Peyer's patch (tissue), 4 donors: ENCODE measurements around the gene CRHBP. TPM values are rescaled to one million over a fixed set of nuclear protein-coding genes. Genes with fewer than 3 reads are reported as not detected.
"Not testable (repeated sequence)": the region's sequence is repeated elsewhere in the genome, so short reads cannot be mapped to it uniquely, and the experiment has no call there.

Experiments used
- DNase-seq, 3 donors: peaks; one replicate each; pipeline ENCODE4 v3.0.0-alpha.2; 2017 to 2019
- H3K27ac ChIP-seq, 4 donors: fragments of 200-600 bp; sonication (generic); one replicate each; pipeline ENCODE4 v1.5.1; 2016 to 2019
- H3K27me3 ChIP-seq, 2 donors: fragments of 200-600 bp; sonication (generic); one replicate each; pipeline ENCODE4 v1.5.1; 2019
- H3K36me3 ChIP-seq, 3 donors: fragments of 200-600 bp; sonication (generic); one replicate each; pipeline ENCODE4 v1.5.1; 2016 to 2019
- H3K4me1 ChIP-seq, 4 donors: fragments of 200-600 bp; sonication (generic); one replicate each; pipeline ENCODE4 v1.5.1; 2016 to 2019
- H3K4me3 ChIP-seq, 4 donors: fragments of 200-600 bp; sonication (generic); 1 replicate in 3 of 4; 2 replicates in 1 of 4; pipeline ENCODE4 v1.5.1; 2016 to 2019; ENCODE audit warnings: mild to moderate bottlenecking in 1 of 4
- H3K9me3 ChIP-seq, 4 donors: fragments of 200-600 bp; sonication (generic); one replicate each; pipeline ENCODE4 v1.5.1; 2016 to 2019; ENCODE audit warnings: mild to moderate bottlenecking in 1 of 4
- CTCF ChIP-seq, 6 experiments: fragments of 450-650 bp in 4 of 6; fragments of 200-600 bp in 2 of 6; sonication (generic) in 1 of 6; IDR thresholded peaks; one replicate each; pipeline ENCODE4 v1.5.1; 2017 to 2019; ENCODE audit warnings: antibody characterized with exemption in 6 of 6, mild to moderate bottlenecking in 3 of 6, moderate library complexity in 1 of 6
- POLR2A ChIP-seq, 2 donors: fragments of 450-650 bp; IDR thresholded peaks; one replicate each; pipeline ENCODE4 v1.5.1; 2017; ENCODE audit warnings: antibody characterized with exemption in 2 of 2, mild to moderate bottlenecking in 2 of 2, moderate library complexity in 2 of 2
- total RNA-seq, 4 donors: library from RNA; depleted of rRNA; stranded (reverse); fragments of >200 nt; gene quantifications; one replicate each; pipeline ENCODE4 v1.1.0, GENCODE V29; 2016

The CRHBP gene
- total RNA-seq, 4 donors from 2014 or later = 3.9 to 8.3 TPM; not detected in 2

- TF ChIP-seq POLR2A (IDR thresholded peaks at IDR 0.05) = no peak
- TF ChIP-seq CTCF (IDR thresholded peaks at IDR 0.05) = no peak
- no peak for DNase-seq
- H3K4me3 ChIP-seq = no peak overlapping the region
Measured at GRCh38 chr5:76941442-76941841, 11.4 kb upstream of the CRHBP start.

GRCh38 chr5:76942581-76942980 lies 10.3 kb upstream of the CRHBP start:
- Histone ChIP-seq H3K9me3 (no peaks in the 10 kb centered on the region), H3K4me3 (no peak overlapping the region), H3K36me3 (no peaks in the 10 kb centered on the region), H3K4me1 (no peaks in the 10 kb centered on the region), H3K27ac (no peak overlapping the region), H3K27me3 (no peaks in the 10 kb centered on the region)
- no peak for TF ChIP-seq POLR2A (IDR thresholded peaks at IDR 0.05)
- TF ChIP-seq CTCF (IDR thresholded peaks at IDR 0.05) = no peak
- DNase-seq = no peak

More at GRCh38 chr5:76941442-76941841, 11.4 kb upstream of the CRHBP start:
- Histone ChIP-seq H3K9me3 (no peaks in the 10 kb centered on the region), H3K27me3 (no peaks in the 10 kb centered on the region), H3K4me1 (no peaks in the 10 kb centered on the region), H3K27ac (no peak overlapping the region), H3K36me3 (no peaks in the 10 kb centered on the region)

GRCh38 chr5:76943006-76943405 lies 9.8 kb upstream of the CRHBP start:
- no peak for TF ChIP-seq POLR2A (IDR thresholded peaks at IDR 0.05)
- no peaks in the 10 kb centered on the region for H3K9me3 ChIP-seq

GRCh38 chr5:76944638-76945037 lies 8.2 kb upstream of the CRHBP start:
- no peaks in the 10 kb centered on the region for H3K36me3 ChIP-seq
- H3K27ac ChIP-seq = no peak overlapping the region
- no peaks in the 10 kb centered on the region for H3K9me3 ChIP-seq
- no peaks in the 10 kb centered on the region for H3K4me1 ChIP-seq
- TF ChIP-seq POLR2A (IDR thresholded peaks at IDR 0.05) (no peak), CTCF (IDR thresholded peaks at IDR 0.05) (no peak)
- no peaks in the 10 kb centered on the region for H3K27me3 ChIP-seq
- no peak for DNase-seq
- H3K4me3 ChIP-seq = no peak overlapping the region

More at GRCh38 chr5:76943006-76943405, 9.8 kb upstream of the CRHBP start:
- no peak for DNase-seq
- Histone ChIP-seq H3K36me3 (no peaks in the 10 kb centered on the region), H3K4me3 (no peak overlapping the region), H3K4me1 (no peaks in the 10 kb centered on the region), H3K27ac (no peak overlapping the region), H3K27me3 (no peaks in the 10 kb centered on the region)

GRCh38 chr5:76945238-76945637 lies 7.6 kb upstream of the CRHBP start:
- not testable (repeated sequence) for H3K36me3 ChIP-seq, H3K4me1 ChIP-seq, H3K4me3 ChIP-seq, H3K27ac ChIP-seq, DNase-seq, H3K9me3 ChIP-seq, H3K27me3 ChIP-seq

- no peak overlapping the region for H3K27ac ChIP-seq
- TF ChIP-seq POLR2A (IDR thresholded peaks at IDR 0.05) (no peak), CTCF (IDR thresholded peaks at IDR 0.05) (no peak)
- H3K27me3 ChIP-seq = no peaks in the 10 kb centered on the region
- H3K9me3 ChIP-seq = no peaks in the 10 kb centered on the region
- no peak overlapping the region for H3K4me3 ChIP-seq
- no peaks in the 10 kb centered on the region for H3K36me3 ChIP-seq
- DNase-seq = no peak
- H3K4me1 ChIP-seq = no peaks in the 10 kb centered on the region
Measured at GRCh38 chr5:76946090-76946489, 6.8 kb upstream of the CRHBP start.

- DNase-seq = no peak
- no peak for TF ChIP-seq POLR2A (IDR thresholded peaks at IDR 0.05)
- TF ChIP-seq CTCF (IDR thresholded peaks at IDR 0.05) = no peak
- H3K4me3 ChIP-seq = no peak overlapping the region
Measured at GRCh38 chr5:76947082-76947503, 5.8 kb upstream of the CRHBP start.

More at GRCh38 chr5:76947082-76947503, 5.8 kb upstream of the CRHBP start:
- no peak overlapping the region for H3K27ac ChIP-seq
- no peaks in the 10 kb centered on the region for H3K9me3 ChIP-seq
- no peaks in the 10 kb centered on the region for H3K4me1 ChIP-seq
- no peaks in the 10 kb centered on the region for H3K27me3 ChIP-seq
- no peaks in the 10 kb centered on the region for H3K36me3 ChIP-seq
